Inferior parietal cortex (tissue), 1 donor: ENCODE results near the gene HDHD5.

Source experiments
- DNase-seq: peaks from one replicate; pipeline ENCODE4 v3.0.0-alpha.2; 2016; ENCODE audit errors: extremely low spot score

Gene HDHD5

GRCh38 chr22:17105143-17106129 is 53.6 kb downstream of the HDHD5 start:
- no peak for DNase-seq

DNA sequence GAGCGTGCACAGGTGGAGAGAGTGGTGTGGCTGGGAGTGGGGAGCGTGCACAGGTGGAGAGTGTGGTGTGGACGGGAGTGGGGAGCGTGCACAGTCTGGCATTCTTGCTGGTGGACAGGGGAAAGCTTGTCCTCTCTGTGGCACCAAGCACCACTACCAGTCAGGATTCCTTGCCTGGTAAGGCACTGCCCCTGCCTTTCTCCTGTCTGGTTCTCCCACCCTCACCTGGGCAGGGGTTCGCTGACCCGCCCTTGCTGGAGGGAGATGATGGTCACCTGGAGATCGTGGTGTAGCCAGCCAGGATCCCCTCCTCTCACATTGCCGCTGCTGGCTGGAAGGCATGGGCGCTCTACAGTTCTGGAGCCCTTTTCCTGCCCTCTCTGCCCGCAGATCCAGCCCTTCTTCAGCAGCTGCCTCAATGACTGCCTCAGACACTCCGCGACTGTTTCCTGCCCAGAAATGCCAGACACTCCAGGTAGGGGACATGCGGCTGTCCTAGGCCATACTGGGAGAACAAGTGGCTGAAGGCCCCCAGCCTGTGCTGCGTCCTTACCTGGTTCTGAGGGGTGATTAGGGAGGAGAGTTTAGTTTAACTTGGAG is 54.6 kb downstream of the HDHD5 start:
- no peak for DNase-seq

- DNase-seq, result no peak
Measured at GRCh38 chr22:17103351-17103750, 55.7 kb downstream of the HDHD5 start.

GRCh38 chr22:17102297-17102667 is 56.8 kb downstream of the HDHD5 start:
- no peak for DNase-seq

DNA sequence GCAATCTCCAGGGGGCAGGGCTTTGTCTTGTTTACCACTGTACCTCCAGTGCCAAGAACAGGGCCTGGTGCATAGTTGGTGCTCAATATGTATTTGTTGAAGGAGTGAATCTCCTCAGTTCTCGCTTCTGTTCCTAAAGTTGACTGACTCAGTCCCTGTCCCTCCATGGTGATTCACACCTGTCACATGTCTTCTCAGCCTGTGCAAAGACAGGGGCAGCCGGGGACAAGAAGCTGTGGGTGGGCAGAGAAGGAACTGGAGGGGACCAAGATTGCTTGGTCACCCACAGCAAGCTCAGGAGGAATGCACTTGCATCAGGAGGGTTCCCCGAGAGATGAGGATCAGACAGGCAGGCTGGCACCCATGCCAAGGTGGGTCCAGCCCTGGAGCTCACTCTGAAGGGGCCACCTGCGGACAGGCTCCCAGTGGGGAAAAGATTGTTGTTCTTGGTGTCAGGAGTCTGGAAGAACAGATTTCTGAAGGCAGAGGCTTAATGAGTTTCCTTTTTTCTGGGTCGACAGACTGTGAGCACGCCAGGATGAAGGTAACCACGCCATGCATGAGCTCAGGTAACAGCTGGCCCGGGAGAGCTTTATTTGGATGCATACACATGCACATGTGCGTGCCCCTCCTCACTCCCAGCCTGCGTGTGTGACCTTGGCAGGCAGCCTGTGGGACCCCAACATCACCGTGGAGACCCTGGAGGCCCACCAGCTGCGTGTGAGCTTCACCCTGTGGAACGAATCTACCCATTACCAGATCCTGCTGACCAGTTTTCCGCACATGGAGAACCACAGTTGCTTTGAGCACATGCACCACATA is 57.4 kb downstream of the HDHD5 start:
- DNase-seq, result no peak

DNA sequence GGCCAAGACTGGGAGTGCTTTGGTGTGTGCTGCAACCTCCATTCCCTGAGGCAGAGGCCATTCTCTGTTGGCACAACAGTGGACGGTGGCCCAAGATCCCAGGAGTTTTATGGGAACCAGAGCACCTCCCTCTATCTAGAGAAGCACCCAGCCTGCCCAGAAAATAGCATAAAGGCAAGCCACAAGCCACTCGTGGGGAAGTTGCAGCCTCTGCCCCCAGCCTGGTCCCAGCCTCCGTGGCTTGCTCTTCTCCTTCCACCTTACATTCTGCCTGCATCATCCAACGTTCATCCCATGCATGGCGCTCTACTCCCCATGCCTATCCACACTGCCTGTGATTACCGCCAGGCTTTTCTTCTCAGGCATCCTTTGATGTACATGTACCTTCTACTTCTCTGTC is 58.5 kb downstream of the HDHD5 start:
- DNase-seq, result no peak

GRCh38 chr22:17098379-17098819 is 60.7 kb downstream of the HDHD5 start:
- DNase-seq, result no peak

DNA sequence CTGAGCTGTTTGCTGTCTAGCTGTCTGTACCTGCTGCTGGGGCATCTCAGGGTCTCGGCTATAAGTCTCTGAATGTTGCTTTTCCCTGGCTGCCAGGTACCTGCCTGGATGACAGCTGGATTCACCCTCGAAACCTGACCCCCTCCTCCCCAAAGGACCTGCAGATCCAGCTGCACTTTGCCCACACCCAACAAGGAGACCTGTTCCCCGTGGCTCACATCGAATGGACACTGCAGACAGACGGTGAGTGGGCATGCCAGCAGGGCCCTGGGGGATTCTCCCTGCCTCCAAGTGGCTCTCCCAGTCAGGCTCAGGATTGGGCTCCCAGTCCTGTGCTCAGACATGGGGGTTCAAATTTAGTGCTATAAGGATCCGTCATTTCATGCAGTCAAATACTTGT is 61.4 kb downstream of the HDHD5 start:
- DNase-seq, result no peak

GRCh38 chr22:17097062-17097461 is 62.0 kb downstream of the HDHD5 start:
- no peak for DNase-seq

DNA sequence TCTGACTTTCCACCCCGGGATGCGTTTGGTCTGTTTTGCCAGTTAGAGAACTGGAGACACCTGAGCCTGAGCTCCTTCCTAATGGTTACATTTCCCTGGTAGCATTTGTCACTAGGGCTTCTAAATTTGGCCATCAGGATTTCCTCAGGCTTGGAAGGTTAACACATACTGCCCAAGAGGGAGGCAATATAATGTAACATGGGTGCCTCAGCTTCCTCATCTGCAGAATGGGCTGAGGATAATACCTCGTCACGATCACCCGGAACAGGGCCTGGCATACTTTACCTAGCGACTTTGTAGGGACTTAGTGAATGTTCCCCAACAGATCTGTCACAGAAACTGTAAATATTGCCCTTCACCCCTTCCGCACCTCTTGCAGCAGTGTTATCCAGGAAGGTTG is 63.0 kb downstream of the HDHD5 start:
- no peak for DNase-seq

- DNase-seq, result no peak
Measured at GRCh38 chr22:17095538-17095937, 63.5 kb downstream of the HDHD5 start.

- DNase-seq, result no peak
Measured at GRCh38 chr22:17093081-17093480, 66.0 kb downstream of the HDHD5 start.

DNA sequence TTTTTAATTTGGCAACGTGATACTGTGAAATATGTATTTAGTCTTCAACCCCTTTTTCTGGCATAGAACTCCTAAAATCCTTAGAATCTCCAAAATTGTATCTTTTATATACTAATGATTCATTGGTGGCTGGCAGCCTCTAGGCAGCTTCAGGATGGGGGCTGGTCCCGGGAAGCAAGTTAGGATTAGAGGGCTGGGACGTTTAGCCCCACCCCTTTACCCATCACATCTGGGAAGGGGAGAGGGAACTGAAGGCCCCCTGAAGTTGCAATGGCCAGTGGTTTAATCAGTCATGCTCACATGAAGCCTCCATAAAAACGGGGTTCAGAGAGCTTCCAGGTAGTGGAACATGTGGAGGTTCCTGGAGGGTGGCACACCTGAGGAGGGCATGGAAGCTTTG is 67.2 kb downstream of the HDHD5 start:
- DNase-seq, result no peak

DNA sequence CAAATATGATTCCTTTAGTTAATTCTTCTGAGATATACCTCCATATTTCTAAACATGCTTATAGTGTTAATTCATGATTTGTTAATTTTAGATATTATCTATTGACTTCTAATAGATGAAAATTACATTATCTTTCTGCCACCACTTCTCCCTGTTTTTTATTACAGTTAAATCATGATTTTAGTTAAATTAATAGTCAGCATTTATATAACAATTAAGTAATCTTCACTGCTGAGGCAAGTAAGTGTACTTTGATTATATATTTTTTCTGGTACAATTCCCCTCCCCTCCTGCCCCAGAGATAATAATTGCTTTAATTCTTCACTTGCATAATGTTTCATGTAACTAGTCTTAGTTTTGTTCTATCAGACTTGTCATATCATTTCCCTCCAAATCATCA is 68.5 kb downstream of the HDHD5 start:
- no peak for DNase-seq
